ENCODE data around the gene SYTL5. TPM values are rescaled to one million over a fixed set of nuclear protein-coding genes. Genes with fewer than 3 reads are reported as not detected.

SYTL5 gene
- total and polyA plus RNA-seq, 2 experiments from 2014 or later = 0.23 to 0.35 TPM

GRCh38 chrX:38099688-38100087 is 93.3 kb downstream of the SYTL5 start:
- no peaks in the 10 kb centered on the region for H3K27me3 Mint-ChIP-seq (ENCODE audit: insufficient read depth, low read depth, poor library complexity)
- H3K36me3 Mint-ChIP-seq (ENCODE audit: low read depth) = no peaks in the 10 kb centered on the region

More at GRCh38 chrX:38099688-38100087, 93.3 kb downstream of the SYTL5 start:
- Histone ChIP-seq H3K27me3 (ENCODE audit: insufficient read depth) (no peaks in the 10 kb centered on the region), H2AFZ (no peak overlapping the region), H3K4me2 (no peak overlapping the region), H4K20me1 (replicated peaks; ENCODE audit: insufficient read depth) (no peaks in the 10 kb centered on the region), H3K4me1 (ENCODE audit: insufficient read depth) (no peaks in the 10 kb centered on the region), H3K36me3 (ENCODE audit: insufficient read depth) (no peaks in the 10 kb centered on the region), H3K27ac (ENCODE audit: low read depth) (no peak overlapping the region), H3K4me3 (no peak overlapping the region), H3F3A (replicated peaks; ENCODE audit: low read depth) (no peaks in the 10 kb centered on the region), H3K79me2 (replicated peaks; ENCODE audit: insufficient read depth) (no peaks in the 10 kb centered on the region), H3K9me2 (ENCODE audit: insufficient read depth) (no peaks in the 10 kb centered on the region)
- Mint-ChIP-seq H3K4me3 (no peak overlapping the region), H3K9me3 (no peaks in the 10 kb centered on the region; the same call in 2 of the 3 replicates), H3K4me1 (no peaks in the 10 kb centered on the region), H3K27ac (no peak overlapping the region)
- no peak for TF ChIP-seq REST (IDR thresholded peaks at IDR 0.05; ENCODE audit: unreplicated experiment)
- TF ChIP-seq EZH2 (IDR thresholded peaks at IDR 0.05; ENCODE audit: low read depth, unreplicated experiment) = no peak
- TF ChIP-seq CTCF (conservative IDR thresholded peaks at IDR 0.05; ENCODE audit: low read depth in 2 of 2) = no peak
- TF ChIP-seq ZNF331 (CRISPR knock-in tag; IDR thresholded peaks at IDR 0.05; ENCODE audit: low read depth) = no peak
- TF ChIP-seq POLR2AphosphoS5 (IDR thresholded peaks at IDR 0.05; ENCODE audit: low read depth) = no peak
- no peak for TF ChIP-seq ETS1 (IDR thresholded peaks at IDR 0.05)
- TF ChIP-seq NANOG (IDR thresholded peaks at IDR 0.05; ENCODE audit: borderline replicate concordance) = no peak
- TF ChIP-seq JUNB (IDR thresholded peaks at IDR 0.05; ENCODE audit: unreplicated experiment) = no peak
- no peak for TF ChIP-seq STAT1 (IDR thresholded peaks at IDR 0.05; ENCODE audit: unreplicated experiment)
- TF ChIP-seq CREB1 (CRISPR knock-in tag; IDR thresholded peaks at IDR 0.05; ENCODE audit: low read depth) = no peak
- TF ChIP-seq ZNF114 (CRISPR knock-in tag; IDR thresholded peaks at IDR 0.05) = no peak
- TF ChIP-seq ZNF462 (CRISPR knock-in tag; IDR thresholded peaks at IDR 0.05) = no peak
- no peak for TF ChIP-seq EZH2phosphoT487 (IDR thresholded peaks at IDR 0.05; ENCODE audit: unreplicated experiment)
- DNase-seq (ENCODE audit: low spot score) (no peak), ATAC-seq (no peak)

Data from GM23338 (cell line).